LoVo (cell line): ENCODE results near the gene CABLES2.

Experiments used
- DNase-seq: peaks from one replicate; pipeline ENCODE4 v3.0.0-alpha.2; 2016; ENCODE audit warnings: low spot score

The CABLES2 gene

DNA sequence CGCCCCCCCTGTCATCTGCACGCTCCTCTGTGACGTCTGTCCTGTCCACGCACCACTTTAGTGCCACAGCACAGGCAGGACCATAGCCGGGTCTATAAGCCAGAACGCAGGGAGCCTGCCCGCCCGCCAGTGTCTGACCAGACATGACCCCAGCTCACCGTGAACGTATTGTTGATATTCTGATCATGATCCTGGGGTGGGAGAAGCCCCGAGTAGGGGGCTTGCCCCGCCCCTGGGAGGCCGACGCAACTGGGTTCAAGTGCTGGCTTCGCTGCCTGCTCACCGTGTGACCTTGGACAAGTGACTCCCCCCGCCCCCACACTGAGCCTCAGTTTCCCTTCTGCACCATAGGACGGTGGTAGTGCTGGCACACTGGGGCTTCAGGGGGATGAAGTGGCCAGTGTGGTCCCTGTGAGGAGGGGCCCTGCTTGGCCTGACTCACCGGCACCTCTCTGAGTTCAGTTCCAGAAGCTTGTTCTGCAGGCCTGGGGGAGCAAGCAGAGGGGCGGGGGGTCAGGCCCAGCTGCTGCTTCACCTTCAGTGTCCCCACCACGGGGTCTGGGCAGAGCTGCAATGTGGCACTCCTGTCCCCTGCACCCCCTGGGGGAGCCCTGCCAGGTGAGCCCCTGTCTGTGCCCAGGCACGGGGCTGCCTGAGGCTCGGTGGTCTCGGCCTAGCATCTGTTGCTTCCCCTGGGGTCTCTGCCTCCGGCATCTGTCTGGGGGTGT, 11.1 kb upstream of the CABLES2 start:
- DNase-seq, result no peak

DNA sequence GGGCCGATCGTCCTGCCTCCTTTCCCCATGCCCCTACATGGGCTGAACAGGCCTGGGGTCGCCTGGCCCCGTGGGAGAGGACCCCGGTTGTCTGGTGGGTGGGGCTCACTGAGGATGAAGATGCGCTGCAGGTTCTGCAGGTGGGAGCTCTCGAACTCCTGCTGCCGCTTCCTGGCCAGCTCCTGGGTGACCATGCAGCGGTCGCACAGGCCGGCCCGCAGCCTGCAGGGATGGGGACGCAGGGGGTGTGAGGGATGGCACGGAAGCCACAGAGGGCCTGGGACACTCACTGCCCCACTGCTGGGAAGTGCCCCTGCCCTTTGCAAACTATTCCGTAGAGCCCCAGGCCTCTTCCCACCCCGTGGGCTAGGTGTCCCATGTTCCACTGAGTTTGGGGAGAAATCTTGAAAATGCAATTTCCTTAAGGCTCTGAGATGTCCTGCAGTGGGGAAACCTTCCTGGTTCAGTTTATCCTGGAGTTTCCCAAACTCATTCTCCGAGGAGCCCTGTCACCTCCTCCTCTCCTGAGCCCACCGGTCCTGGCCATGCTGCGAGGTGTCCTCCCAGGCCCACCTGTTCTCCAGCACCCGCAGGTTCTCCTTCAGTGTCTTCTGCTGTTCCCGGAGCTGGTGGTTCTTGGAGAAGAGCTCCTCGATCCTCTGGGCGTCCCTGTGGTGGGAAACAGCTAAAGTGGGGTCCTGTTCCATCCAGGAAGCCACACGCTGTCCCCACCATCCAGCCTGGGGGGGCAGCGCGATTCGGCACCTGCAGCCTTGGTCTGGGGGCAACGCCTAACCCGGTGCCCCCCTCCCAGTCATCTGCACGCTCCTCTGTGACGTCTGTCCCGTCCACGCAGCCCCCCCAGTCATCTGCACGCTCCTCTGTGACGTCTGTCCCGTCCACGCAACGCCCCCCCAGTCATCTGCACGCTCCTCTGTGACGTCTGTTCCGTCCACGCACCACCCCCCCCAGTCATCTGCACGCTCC, 9.9 kb upstream of the CABLES2 start:
- no peak for DNase-seq

DNA sequence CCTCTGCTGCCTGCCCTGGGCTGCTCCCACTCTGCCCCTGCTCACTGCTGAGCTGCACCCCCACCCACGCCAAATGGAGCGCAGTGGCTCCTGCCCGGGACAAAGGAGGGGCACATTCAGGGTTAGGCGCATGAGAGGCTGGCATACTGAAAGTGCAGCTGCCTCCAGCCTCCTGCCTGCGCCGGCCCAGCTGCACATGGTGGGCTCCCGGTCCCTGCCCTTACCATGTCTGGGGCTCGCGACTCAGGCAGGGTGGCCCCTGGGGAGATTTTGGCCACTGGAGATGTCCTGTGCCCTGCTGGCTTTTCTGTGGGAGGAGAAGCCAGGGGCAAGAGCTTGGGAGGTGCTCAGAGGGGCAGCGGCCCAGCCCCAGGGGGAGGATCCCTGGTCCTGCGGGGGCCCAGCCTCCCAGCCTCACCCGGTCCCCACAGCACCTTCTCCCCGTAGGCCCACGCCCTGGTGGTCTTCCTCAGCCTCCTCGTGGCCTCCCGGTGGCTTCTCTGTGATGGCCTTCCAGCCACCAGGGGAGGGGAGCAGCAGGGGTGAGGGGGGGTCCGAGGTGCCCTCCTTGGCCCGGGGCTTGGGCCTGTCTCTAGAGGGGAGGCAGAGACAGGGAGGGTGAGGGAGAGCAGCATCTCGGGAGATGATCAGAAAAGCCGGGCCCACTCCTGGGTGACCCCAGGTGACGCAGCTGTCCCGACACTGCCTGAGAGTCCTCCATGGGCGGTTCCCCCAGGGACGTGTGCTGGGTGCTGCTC, 8.4 kb upstream of the CABLES2 start:
- DNase-seq, result no peak

DNA sequence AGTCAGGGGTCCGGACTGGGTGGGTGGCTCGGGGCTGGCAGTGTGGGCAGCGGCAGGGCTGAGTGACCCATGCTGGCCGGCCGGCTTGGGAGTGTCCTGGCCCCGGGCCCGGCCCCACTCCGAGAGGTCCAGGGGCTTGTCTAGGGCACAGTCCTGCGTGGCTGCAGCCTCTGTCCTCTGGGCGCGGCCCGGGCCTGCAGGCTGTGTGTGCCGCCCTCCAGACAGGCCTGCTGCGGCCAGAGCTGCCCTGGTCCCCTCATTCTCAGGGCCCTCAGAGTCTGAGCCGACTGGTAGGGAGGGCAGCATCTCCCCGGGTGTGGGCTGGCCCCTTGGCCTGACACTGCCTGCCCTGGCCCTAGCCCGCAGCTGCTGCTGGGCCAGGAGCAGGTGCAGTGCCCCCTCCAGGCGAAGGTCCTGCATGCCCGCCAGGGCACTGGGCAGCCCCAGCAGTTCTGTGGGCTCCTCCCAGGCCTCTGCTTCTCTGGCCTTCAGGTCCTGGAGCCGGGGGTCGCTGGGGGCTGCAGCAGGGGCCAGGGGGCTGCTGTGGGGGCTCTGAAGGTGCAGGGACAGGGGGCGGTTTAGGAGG, 6.9 kb upstream of the CABLES2 start:
- no peak for DNase-seq

DNA sequence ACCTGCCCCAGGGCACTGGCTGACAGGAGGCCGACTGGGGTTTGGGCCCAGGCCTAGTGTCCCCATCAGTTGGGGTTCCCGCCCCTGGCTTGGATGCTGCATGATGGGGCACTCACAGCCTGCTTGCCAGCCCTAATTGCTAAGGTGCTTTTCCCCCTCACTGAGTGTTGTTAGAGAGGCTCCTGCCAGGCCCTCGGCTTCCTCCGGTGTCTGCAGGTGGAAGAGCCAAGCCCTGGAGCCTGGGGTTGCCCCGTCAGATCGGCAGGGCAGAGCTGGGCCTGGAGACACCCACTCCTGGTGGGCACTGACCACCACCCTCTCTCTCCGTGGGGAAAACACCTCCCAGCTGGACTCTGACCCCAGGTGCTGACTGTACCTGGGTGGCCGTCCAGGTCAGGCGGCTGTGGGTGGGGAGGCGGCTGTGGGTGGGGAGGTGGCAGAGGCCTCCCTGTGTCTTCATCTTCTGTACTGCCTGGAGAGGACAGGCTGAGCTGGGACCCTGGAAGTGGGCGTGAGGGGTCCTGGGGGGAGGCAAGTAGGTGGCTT, 6.0 kb upstream of the CABLES2 start:
- DNase-seq, result no peak

DNA sequence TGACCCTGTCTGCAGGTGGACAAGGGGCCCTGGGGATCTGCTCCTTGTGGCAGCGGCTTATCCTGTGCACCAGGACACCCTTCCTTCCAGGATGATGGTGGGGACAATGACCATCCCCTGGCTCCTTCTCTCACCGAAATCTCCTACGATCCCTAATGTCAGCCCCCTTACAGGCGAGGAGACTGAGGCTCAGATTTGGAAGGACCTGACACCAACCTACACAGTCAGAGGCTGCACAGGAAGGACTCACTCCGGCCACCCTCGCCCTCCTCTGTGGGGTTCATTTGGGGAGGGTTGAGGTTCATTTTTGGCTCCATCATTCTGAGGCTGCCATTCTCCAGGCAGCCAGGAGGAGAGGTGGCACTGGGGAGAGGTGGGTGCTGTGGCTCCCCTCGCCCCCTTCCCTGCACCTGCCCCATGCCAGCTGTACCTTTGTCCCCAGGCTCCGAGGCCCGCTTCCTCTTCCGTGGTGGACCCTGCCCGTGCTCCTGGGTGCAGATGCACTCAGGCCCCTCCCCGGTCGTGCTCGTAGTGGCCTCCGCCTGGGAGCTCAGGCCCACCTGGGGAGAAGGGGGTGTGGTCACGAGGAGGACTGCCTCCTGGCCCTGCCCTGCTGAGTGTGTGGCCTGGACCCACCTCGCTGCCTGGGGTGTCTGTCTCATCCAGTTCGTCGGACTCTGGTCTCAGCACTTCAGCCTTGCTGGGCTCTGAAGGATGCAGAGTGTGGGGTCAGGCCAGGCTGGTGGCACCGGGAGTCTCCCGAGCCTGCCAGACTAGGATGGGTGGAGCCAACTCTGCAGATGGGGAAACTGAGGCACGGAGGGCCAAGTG, 5.3 kb upstream of the CABLES2 start:
- DNase-seq, result no peak

DNA sequence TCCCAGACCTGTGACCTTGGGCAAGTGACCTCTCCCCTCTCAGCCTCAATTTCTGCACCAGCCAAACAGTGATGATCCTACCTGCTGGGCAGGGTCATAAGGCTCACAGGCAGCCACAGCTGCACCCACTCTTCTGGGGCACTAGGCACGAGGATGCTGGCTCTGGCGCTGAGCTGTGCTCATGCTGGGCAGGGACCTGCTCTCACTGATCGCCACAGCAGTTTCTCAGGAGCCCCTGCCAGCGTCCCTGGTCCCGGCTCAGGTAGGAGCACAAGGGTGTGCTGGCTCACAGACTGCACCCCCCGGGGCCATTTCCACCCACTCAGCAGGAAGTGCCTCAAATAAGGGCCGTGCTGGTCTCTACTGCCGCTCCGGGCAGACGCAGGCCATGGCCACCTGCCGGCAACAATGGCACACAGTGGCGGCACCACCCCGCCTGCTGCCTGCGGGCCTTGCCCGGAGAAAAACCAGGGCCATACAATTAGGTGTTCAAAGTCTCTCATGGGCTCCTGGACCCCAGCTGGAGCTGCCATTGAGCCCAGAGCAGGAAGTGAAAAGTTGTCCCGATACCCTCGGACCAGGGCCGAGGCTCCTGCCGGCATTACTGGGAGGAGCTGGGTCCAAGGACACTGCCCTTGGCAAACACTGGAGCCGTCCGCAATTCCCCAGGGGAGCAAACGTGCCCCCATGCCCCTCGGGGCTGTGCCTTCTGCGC, 4.6 kb upstream of the CABLES2 start:
- DNase-seq, result no peak

DNA sequence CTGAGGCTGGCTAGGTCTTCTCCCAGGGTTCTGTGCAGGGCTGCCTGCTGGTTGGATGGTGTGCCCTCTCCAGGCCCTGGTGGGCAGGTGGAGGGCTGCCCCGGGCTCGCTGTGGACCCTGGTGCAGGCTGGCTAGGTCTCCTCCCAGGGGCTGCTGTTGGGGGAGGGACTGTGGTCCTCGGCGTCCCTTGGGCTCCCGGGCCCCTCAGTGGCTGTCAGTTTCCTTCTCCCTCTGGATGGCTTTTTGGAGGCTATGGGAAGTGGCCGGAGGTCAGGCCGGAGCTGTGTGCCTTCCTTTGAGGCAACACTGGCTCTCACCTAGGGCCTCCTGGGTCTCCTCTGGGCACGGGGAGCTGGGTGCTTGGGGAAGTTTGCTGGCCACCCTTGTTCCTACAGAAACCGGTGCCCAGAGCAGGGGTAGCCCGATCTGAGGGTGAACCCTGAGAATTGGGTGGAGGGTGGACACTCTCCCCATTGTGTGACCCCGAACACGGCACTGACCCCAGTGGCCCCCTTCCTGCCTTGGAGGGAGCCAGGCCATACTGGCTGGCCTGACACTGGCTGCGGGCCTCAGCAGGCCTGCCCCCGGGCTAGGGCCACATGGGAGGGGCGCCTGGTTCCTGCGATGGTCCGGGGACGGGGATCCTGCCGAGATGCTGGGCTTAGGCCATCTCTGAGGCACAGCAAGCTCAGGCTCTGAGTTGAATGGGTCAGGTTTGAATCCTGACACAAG, 3.8 kb upstream of the CABLES2 start:
- no peak for DNase-seq

DNA sequence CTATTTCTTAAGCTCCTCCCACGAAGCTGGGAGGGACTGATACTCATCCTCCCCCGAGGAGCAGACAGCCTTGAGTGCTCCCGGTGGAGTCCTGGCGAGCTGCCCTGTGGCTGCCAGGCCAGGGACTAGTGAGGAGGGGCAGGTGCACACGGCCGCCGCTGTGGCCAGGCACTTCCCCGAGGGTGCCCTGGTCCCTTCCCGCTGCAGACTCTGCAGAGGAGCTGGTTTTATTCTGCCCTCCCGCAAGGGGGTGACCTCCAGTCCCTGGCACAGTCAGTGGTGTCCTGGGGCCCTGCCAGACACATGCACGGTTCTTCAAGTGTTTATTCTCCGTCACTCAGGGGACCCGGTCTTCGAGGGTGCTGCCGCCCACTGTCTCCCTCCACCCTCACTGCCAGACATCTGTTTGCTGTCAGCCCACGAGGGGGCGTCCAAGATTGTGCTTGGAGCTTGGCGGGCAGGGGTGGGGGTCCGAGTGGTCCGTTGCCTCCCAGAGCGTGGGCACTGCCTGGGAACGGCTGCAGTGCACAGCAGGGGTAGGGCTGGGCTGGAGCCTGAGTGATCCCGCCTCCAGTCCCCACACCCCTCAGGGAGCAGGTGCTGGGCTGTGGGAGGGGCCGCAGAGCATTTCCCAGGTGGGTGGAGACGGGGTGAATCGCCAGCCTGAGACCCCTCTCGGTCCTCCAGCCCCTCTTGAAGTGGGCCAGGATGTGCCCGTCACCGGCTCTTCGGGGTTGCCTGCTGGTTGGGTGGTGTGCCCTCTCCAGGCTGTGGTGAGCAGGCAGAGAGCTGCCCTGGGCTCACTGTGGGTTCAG, 3.1 kb upstream of the CABLES2 start:
- DNase-seq, result no peak

DNA sequence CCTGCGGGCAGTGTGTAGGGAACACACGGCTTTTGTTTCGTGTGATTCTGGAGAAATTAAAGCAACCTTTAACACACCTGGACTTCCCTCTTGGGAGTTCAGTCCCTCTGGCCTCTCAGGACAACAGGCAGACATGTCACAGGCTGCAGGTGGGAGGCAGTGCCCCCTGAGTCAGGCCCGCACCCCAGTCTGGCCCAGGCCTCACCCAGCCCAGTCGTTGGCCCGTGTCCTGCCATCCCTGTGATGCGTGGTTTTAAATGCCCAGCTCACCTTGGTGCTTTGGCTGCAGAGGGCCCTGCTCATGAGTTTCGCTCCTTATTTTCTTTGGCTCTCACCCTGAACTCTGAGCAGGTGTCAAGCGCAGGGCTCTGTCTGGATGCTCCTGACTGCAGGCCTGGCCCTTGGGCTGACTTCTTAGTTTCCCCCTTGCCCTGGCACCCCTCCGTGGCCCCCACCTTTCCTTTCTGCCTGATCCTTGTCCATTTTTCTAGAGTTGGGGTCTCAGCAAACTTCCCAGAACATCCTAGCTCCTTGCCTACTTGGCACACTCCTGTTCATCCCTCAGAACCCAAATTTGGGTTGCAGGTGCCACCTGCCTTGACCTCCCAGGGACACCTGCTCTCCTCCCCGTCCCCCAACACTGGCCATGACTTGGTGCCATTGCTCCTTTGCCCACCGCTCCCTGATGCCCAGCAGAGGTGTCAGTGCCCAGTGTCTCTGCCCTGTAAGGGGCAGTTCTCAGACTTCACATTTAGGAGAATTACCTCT, 2.2 kb upstream of the CABLES2 start:
- no peak for DNase-seq

DNA sequence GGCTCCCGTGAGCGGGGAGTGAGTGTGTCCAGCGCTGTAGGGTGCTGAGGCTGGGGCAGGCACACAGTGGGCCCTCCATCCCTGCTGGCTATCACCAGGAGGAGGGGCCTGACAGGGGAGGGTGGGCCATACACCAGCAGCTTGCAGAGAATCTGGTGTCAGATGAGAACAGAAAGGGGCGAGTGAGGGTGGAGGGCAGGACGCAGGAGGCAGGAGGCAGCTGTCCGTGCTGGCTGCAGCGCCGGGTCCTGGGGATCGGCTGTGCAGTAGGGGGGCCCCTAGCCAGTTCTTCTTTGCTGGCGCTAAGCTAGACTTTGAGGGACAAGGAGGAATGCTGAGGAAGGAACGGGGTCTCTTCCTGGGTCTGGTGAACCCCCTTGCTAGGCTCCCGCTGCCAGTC, 1.6 kb upstream of the CABLES2 start:
- DNase-seq, result no peak

DNA sequence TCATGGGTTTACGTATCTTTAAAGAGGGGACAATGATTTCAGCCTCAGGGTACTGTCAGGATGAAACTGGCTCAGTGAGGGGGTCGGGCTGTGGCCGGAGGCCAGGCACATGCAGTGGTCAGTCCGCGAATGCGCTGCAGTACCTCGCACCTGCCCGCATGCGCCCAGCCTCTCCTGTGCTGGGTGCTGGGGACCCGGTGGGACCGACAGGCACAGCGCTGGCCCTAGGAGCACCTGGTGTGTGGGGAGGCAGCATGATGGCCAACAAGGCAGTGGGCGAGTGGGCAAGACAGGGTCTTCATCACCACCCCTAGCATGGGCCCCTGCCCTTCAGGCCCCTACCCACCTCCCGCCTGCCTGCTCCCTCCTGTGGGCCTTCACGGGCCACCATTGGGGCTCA, 970 bp upstream of the CABLES2 start:
- no peak for DNase-seq

DNA sequence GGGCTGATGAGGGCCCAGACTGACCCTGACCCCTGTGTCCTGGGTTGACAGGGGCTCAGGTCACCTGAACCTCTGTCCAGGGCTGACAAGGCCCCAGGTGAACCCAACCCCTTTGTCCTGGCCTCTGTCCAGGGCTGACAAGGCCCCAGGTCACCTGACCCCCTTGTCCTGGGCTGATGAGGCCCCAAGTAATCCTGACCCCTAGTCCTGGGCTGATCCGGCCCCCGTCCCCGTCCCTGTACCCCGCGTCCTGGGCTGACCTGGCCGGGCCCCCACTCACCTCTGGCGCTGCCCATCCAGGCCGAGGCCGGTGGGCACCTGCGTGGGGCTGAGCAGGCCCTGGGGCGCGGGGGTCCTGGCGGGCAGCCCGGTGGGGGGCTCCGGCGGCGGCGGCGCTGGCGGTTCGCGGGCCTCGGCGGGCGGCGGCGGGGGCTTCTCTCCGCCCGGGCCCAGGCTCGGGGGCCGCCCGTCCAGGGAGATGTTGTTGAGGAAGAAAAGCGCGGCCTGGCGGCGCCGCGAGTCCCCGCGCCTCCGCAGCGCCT, 379 bp downstream of the CABLES2 start:
- DNase-seq, result no peak

DNA sequence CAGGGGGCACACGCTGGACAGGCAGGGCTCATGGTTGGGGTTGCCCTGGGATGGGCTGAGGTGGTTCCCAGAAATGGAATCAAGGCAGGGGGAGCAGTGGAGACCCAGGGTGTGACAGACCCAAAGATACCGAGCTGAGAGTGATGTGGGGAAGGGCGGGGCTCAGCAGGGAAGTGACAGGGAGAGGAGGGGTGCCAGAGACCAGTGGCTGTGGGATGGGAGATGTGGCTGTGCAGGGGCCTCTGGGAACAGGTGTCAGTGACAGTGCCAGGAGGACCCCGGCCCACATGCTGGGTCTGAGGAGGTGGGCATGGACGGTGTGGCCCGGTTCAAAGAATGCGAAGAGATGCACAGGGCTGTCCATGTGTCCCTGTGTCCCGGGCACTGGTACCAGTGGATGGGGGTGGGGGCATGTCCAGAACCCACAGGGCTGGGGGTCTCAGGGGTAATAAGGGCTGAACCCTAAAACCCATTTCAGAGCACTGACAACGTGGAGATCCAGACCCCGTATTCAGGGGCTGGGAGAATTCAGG, 1.0 kb downstream of the CABLES2 start:
- DNase-seq, result no peak

DNA sequence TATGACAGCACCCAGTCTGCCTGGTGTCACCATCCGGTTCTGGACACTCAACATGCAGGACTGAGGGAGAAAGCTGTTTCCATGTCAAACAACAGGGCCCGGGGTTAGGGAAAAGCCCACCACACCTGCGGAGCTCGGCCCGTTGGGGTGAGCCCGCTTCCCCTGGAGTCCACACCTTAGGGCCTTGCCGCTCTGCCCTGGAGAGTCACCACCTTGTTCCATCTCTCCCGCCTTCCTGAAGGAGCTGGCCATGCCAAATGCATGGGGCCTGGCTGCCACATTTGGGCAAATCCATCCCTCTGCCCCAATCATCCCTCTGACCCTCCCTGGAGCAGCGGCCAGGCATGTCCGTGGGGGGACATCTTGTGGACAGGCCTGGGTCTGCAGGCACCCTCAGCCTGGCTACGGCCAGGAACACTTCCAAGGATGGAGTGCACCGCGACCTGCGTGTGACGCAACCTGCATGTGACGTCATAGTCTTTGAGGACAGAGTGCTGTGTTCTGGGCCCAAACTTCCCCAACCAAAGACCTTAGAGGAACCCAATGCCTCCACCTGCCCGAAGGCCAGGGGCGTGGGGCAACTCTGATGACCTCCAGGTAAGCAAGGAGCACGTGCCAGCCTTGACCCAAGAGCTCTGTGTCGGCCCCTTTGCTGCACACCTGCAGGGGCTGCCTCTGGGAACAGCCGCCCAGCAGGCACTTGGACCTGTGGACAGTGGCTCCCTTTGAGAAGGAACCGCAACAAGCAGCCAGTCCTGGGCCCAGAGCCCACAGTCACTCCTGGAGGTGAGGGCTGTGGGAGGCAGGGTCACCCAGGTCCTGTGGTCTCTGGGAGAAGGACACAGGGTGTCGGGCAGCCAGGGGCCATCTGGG, 1.7 kb downstream of the CABLES2 start:
- no peak for DNase-seq

DNA sequence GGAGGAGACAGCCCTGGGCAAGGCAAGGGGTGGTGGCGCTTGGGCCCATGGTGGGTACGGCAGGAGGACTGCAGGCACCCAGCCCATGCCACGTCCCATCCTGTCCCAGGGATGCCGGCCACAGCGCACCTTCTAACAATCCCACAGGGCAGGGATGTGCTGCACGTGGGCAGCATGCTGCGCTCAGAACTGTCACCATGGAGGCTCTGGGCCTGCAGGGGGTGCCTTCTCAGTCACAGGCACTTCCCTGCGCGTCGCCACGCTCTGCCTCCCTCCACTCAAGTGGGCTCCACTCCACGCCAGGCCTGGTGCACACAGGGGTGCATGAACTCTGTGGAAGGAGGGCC, 2.4 kb downstream of the CABLES2 start:
- no peak for DNase-seq
